Stimulated activated CD8-positive, alpha-beta memory T cell treated with anti-CD3 and anti-CD28 coated beads, Interleukin-7, amount 100 ng/mL, for 1 hour (primary cell): ENCODE results near the gene PCARE.

Experiments
- DNase-seq, 2 donors: peaks; one replicate each; pipeline ENCODE4 v3.0.0-alpha.2; 2020; ENCODE audit warnings: low read depth in 2 of 2

Gene PCARE

GRCh38 chr2:29035016-29035745, 39.1 kb downstream of the PCARE start:
- no peak for DNase-seq

GRCh38 chr2:29033656-29034055, 40.7 kb downstream of the PCARE start:
- DNase-seq = no peak

- DNase-seq = no peak
These were observed 41.2 kb downstream of the PCARE start for GRCh38 chr2:29033172-29033571.

GRCh38 chr2:29032189-29032588, 42.1 kb downstream of the PCARE start:
- DNase-seq = no peak

- no peak for DNase-seq
These were observed 43.3 kb downstream of the PCARE start for GRCh38 chr2:29031046-29031445.

- DNase-seq = no peak
These were observed 48.6 kb downstream of the PCARE start for GRCh38 chr2:29025711-29026110.

- DNase-seq = no peak
These were observed 49.4 kb downstream of the PCARE start for GRCh38 chr2:29024882-29025430.

GRCh38 chr2:29023188-29023587, 51.1 kb downstream of the PCARE start:
- DNase-seq = no peak

GRCh38 chr2:29022679-29023078, 51.6 kb downstream of the PCARE start:
- DNase-seq = no peak

GRCh38 chr2:29021886-29022285, 52.4 kb downstream of the PCARE start:
- no peak for DNase-seq

GRCh38 chr2:29017716-29018435, 56.4 kb downstream of the PCARE start:
- no peak for DNase-seq

- no peak for DNase-seq
These were observed 57.8 kb downstream of the PCARE start for GRCh38 chr2:29016504-29016903.

- no peak for DNase-seq
These were observed 58.4 kb downstream of the PCARE start for GRCh38 chr2:29015701-29016470.

- DNase-seq = peak; percentile 49 to 51
These were observed 59.4 kb downstream of the PCARE start for GRCh38 chr2:29014811-29015421.

- DNase-seq = no peak
These were observed 60.0 kb downstream of the PCARE start for GRCh38 chr2:29014331-29014730.

GRCh38 chr2:29013057-29013780, 61.1 kb downstream of the PCARE start:
- DNase-seq = no peak

GRCh38 chr2:29012211-29012681, 62.1 kb downstream of the PCARE start:
- DNase-seq = no peak
